HepG2 (cell line): Measurements from ENCODE around the gene KDM6B. TPM values are rescaled to one million over a fixed set of nuclear protein-coding genes. Genes with fewer than 3 reads are reported as not detected.

ENCODE experiments used
- ERF ChIP-seq: IDR thresholded peaks from 2 replicates; pipeline ENCODE4 v1.6.1; 2018; ENCODE audit warnings: missing biosample characterization, missing genetic modification reagents
- FOXO1 ChIP-seq: sonication (generic); formaldehyde crosslinking; IDR thresholded peaks from 2 replicates; pipeline ENCODE4 v1.4.0; 2020; ENCODE audit warnings: missing genetic modification reagents
- GATAD2A ChIP-seq: IDR thresholded peaks from 2 replicates; pipeline ENCODE4 v1.6.1; 2016
- IRF2 ChIP-seq: IDR thresholded peaks from 2 replicates; pipeline ENCODE4 v1.6.1; 2018; ENCODE audit warnings: missing genetic modification reagents, missing compliant biosample characterization
- KLF15 ChIP-seq: sonication (generic); formaldehyde crosslinking; IDR thresholded peaks from 2 replicates; pipeline ENCODE4 v1.8.1; 2023; ENCODE audit warnings: borderline replicate concordance, mild to moderate bottlenecking, inconsistent platforms, missing genetic modification reagents, mixed read lengths
- KMT2A ChIP-seq: sonication (generic); formaldehyde crosslinking; IDR thresholded peaks from 2 replicates; pipeline ENCODE4 v1.4.0; 2020; ENCODE audit warnings: missing genetic modification reagents
- NFKB2 ChIP-seq: sonication (generic); formaldehyde crosslinking; IDR thresholded peaks from 2 replicates; pipeline ENCODE4 v1.4.0; 2020; ENCODE audit warnings: missing genetic modification reagents, borderline replicate concordance
- NRL ChIP-seq: sonication (generic); formaldehyde crosslinking; IDR thresholded peaks from 2 replicates; pipeline ENCODE4 v1.5.0; 2020; ENCODE audit warnings: missing genetic modification reagents, mild to moderate bottlenecking, moderate library complexity, borderline replicate concordance
- PHF8 ChIP-seq: sonication (generic); formaldehyde crosslinking; IDR thresholded peaks from 2 replicates; pipeline ENCODE4 v1.5.0; 2020; ENCODE audit warnings: missing genetic modification reagents
- REPIN1 ChIP-seq: sonication (generic); formaldehyde crosslinking; IDR thresholded peaks from 2 replicates; pipeline ENCODE4 v1.8.0; 2022; ENCODE audit warnings: missing genetic modification reagents, low read depth, mild to moderate bottlenecking, borderline replicate concordance
- RXRA ChIP-seq: sonication (generic); formaldehyde crosslinking; IDR thresholded peaks from 2 replicates; pipeline ENCODE4 v1.5.1; 2020; ENCODE audit warnings: missing genetic modification reagents
- SAFB2 ChIP-seq: sonication (generic); formaldehyde crosslinking; IDR thresholded peaks from 2 replicates; pipeline ENCODE4 v1.5.1; 2020; ENCODE audit warnings: missing genetic modification reagents, low read depth, mild to moderate bottlenecking, borderline replicate concordance
- SMAD9 ChIP-seq: sonication (generic); formaldehyde crosslinking; IDR thresholded peaks from 2 replicates; pipeline ENCODE4 v1.5.1; 2020; ENCODE audit warnings: mild to moderate bottlenecking, missing genetic modification reagents
- SMC3 ChIP-seq: IDR thresholded peaks from 2 replicates; pipeline ENCODE4 v1.6.1; 2011; ENCODE audit warnings: low read length, improper control_type of control experiment
- THAP11 ChIP-seq: IDR thresholded peaks from 2 replicates; pipeline ENCODE4 v1.6.1; 2016; ENCODE audit warnings: missing biosample characterization, missing genetic modification reagents
- ZFAT ChIP-seq: sonication (generic); formaldehyde crosslinking; conservative IDR thresholded peaks from 2 replicates; pipeline ENCODE4 v1.8.1; 2023; ENCODE audit warnings: missing genetic modification reagents, inconsistent platforms
- ZNF891 ChIP-seq: sonication (generic); formaldehyde crosslinking; IDR thresholded peaks from 2 replicates; pipeline ENCODE4 v1.5.0; 2020; ENCODE audit warnings: mild to moderate bottlenecking, missing genetic modification reagents
- polyA plus RNA-seq, 8 experiments: library from polyadenylated mRNA; depleted of rRNA in 3 of 8; stranded (reverse) in 7 of 8; unstranded in 1 of 8; fragments of >200 nt; fragmentation: Illumina TruSeq in 4 of 8; extraction: Trizol in 4 of 8; gene quantifications; 2 replicates each; pipeline versions ENCODE4 v1.2.1 to v1.2.3, GENCODE V29; 2011 to 2016; ENCODE audit warnings: low read depth in 4 of 8, missing spikeins in 1 of 8, mixed read lengths in 1 of 8; ENCODE audit not compliant: insufficient read depth in 1 of 8
- total RNA-seq, 5 experiments: library from RNA; depleted of rRNA; stranded (reverse); fragments of >200 nt; fragmentation: Illumina TruSeq; extraction: Trizol; gene quantifications; 2 replicates each; pipeline ENCODE4 v1.2.3, GENCODE V29; 2016; ENCODE audit warnings: low read depth in 1 of 5
- TF ChIP-seq, protein P1 (sequence below): sonication (generic); formaldehyde crosslinking; IDR thresholded peaks from 2 replicates; pipeline ENCODE4 v1.4.0; 2020; ENCODE audit warnings: missing genetic modification reagents
- TF ChIP-seq, protein P2 (sequence below): sonication (generic); formaldehyde crosslinking; IDR thresholded peaks from 2 replicates; pipeline ENCODE4 v1.4.0; 2020; ENCODE audit warnings: mild to moderate bottlenecking, missing genetic modification reagents
- TF ChIP-seq, protein P3 (sequence below): sonication (generic); formaldehyde crosslinking; IDR thresholded peaks from 2 replicates; pipeline ENCODE4 v1.5.1; 2020; ENCODE audit warnings: missing genetic modification reagents, mild to moderate bottlenecking, borderline replicate concordance
- TF ChIP-seq, protein P4 (sequence below): IDR thresholded peaks from 2 replicates; pipeline ENCODE4 v1.6.1; 2016; ENCODE audit warnings: missing compliant biosample characterization, missing genetic modification reagents, borderline replicate concordance
- TF ChIP-seq, protein P5 (sequence below): sonication (generic); formaldehyde crosslinking; IDR thresholded peaks from 2 replicates; pipeline ENCODE4 v1.8.1; 2022; ENCODE audit warnings: low read depth, mild to moderate bottlenecking, missing genetic modification reagents

Gene KDM6B
- total and polyA plus RNA-seq, 2 of the 13 experiments (the other 11 are each of a cell fraction or from before 2014, with no cell fraction given), result 1.3 to 2.1 TPM

GRCh38 chr17:7851438-7852261, 17.6 kb downstream of the KDM6B start (continued):
- TF ChIP-seq SMAD9 (CRISPR knock-in tag) (no peak), REPIN1 (CRISPR knock-in tag) (peak; percentile 51; the same call in 1 of the 2 replicates), FOXO1 (peak; percentile 82), KLF15 (CRISPR knock-in tag) (no peak), ZNF891 (0 out of 2 replicates have a peak, but pooled peaks have one; percentile 19), IRF2 (CRISPR knock-in tag) (0 out of 2 replicates have a peak, but pooled peaks have one; percentile 18), ERF (CRISPR knock-in tag) (peak; percentile 59), THAP11 (CRISPR knock-in tag) (peak; percentile 69), SMC3 (peak; percentile 82), SAFB2 (CRISPR knock-in tag) (peak; percentile 63; the same call in 1 of the 2 replicates), RXRA (CRISPR knock-in tag) (peak; percentile 40), NRL (no peak; the same call in 1 of the 2 replicates), GATAD2A (CRISPR knock-in tag) (peak; percentile 59), PHF8 (CRISPR knock-in tag) (peak; percentile 31; the same call in 1 of the 2 replicates), ZFAT (CRISPR knock-in tag) (no peak), NFKB2 (peak; percentile 68; the same call in 1 of the 2 replicates), KMT2A (CRISPR knock-in tag) (peak; percentile 57; the same call in 1 of the 2 replicates)
- TF ChIP-seq, protein P1, sequence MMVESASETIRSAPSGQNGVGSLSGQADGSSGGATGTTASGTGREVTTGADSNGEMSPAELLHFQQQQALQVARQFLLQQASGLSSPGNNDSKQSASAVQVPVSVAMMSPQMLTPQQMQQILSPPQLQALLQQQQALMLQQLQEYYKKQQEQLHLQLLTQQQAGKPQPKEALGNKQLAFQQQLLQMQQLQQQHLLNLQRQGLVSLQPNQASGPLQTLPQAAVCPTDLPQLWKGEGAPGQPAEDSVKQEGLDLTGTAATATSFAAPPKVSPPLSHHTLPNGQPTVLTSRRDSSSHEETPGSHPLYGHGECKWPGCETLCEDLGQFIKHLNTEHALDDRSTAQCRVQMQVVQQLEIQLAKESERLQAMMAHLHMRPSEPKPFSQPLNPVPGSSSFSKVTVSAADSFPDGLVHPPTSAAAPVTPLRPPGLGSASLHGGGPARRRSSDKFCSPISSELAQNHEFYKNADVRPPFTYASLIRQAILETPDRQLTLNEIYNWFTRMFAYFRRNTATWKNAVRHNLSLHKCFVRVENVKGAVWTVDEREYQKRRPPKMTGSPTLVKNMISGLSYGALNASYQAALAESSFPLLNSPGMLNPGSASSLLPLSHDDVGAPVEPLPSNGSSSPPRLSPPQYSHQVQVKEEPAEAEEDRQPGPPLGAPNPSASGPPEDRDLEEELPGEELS (CRISPR knock-in tag), result peak; percentile 26; the same call in 1 of the 2 replicates
- TF ChIP-seq, protein P2, sequence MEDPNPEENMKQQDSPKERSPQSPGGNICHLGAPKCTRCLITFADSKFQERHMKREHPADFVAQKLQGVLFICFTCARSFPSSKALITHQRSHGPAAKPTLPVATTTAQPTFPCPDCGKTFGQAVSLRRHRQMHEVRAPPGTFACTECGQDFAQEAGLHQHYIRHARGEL (CRISPR knock-in tag), result peak; percentile 100
- TF ChIP-seq, protein P3, sequence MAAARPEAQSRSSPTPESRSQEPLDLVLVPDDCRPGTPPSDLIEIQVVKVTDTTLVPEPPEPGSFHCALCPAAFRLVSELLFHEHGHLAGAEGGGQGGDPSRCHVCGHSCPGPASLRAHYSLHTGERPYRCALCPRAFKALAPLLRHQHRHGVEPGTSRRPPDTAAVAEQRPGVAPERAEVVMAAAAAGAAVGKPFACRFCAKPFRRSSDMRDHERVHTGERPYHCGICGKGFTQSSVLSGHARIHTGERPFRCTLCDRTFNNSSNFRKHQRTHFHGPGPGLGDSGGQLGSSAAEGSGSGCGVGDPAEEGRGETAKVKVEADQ (CRISPR knock-in tag), result 0 out of 2 replicates have a peak, but pooled peaks have one; percentile 22
- TF ChIP-seq, protein P4, sequence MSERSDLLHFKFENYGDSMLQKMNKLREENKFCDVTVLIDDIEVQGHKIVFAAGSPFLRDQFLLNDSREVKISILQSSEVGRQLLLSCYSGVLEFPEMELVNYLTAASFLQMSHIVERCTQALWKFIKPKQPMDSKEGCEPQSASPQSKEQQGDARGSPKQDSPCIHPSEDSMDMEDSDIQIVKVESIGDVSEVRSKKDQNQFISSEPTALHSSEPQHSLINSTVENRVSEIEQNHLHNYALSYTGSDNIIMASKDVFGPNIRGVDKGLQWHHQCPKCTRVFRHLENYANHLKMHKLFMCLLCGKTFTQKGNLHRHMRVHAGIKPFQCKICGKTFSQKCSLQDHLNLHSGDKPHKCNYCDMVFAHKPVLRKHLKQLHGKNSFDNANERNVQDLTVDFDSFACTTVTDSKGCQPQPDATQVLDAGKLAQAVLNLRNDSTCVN, result 0 out of 2 replicates have a peak, but pooled peaks have one; percentile 45
- TF ChIP-seq, protein P5, sequence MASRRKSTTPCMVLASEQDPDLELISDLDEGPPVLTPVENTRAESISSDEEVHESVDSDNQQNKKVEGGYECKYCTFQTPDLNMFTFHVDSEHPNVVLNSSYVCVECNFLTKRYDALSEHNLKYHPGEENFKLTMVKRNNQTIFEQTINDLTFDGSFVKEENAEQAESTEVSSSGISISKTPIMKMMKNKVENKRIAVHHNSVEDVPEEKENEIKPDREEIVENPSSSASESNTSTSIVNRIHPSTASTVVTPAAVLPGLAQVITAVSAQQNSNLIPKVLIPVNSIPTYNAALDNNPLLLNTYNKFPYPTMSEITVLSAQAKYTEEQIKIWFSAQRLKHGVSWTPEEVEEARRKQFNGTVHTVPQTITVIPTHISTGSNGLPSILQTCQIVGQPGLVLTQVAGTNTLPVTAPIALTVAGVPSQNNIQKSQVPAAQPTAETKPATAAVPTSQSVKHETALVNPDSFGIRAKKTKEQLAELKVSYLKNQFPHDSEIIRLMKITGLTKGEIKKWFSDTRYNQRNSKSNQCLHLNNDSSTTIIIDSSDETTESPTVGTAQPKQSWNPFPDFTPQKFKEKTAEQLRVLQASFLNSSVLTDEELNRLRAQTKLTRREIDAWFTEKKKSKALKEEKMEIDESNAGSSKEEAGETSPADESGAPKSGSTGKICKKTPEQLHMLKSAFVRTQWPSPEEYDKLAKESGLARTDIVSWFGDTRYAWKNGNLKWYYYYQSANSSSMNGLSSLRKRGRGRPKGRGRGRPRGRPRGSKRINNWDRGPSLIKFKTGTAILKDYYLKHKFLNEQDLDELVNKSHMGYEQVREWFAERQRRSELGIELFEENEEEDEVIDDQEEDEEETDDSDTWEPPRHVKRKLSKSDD (CRISPR knock-in tag), result peak; percentile 93; the same call in 1 of the 2 replicates
